ENCODE results near the gene HHAT. TPM values are rescaled to one million over a fixed set of nuclear protein-coding genes. Genes with fewer than 3 reads are reported as not detected.

Gene HHAT
- total RNA-seq, 2 donors from 2014 or later, result 4.5 to 4.6 TPM

GRCh38 chr1:210500831-210501230 is 172.1 kb downstream of the HHAT start:
- Histone ChIP-seq H3K27ac (no peak overlapping the region), H3K36me3 (no peaks in the 10 kb centered on the region), H3K4me3 (no peak overlapping the region), H3K4me1 (ENCODE audit: control insufficient read depth in 1 of 2, low read depth in 2 of 2) (no peaks in the 10 kb centered on the region), H3K9me3 (no peaks in the 10 kb centered on the region), H3K27me3 (replicated peaks; ENCODE audit: insufficient read depth) (no peaks in the 10 kb centered on the region)
- no peak for DNase-seq (ENCODE audit: low spot score)
- TF ChIP-seq CTCF (IDR thresholded peaks at IDR 0.05), result no peak
- no peak for ATAC-seq (ENCODE audit: insufficient number of reproducible peaks, low FRiP score, low read depth)

GRCh38 chr1:210504286-210504685 is 175.6 kb downstream of the HHAT start:
- ATAC-seq (ENCODE audit: insufficient number of reproducible peaks, low FRiP score, low read depth), result no peak
- DNase-seq (ENCODE audit: low spot score), result no peak
- Histone ChIP-seq H3K27me3 (replicated peaks; ENCODE audit: insufficient read depth) (no peaks in the 10 kb centered on the region), H3K9me3 (no peaks in the 10 kb centered on the region), H3K27ac (no peak overlapping the region), H3K4me3 (no peak overlapping the region), H3K36me3 (no peaks in the 10 kb centered on the region), H3K4me1 (ENCODE audit: control insufficient read depth in 1 of 2, low read depth in 2 of 2) (no peaks in the 10 kb centered on the region)
- TF ChIP-seq CTCF (IDR thresholded peaks at IDR 0.05), result no peak

- no peak for ATAC-seq (ENCODE audit: insufficient number of reproducible peaks, low FRiP score, low read depth)
Measured at GRCh38 chr1:210505601-210506496, 177.1 kb downstream of the HHAT start.

GRCh38 chr1:210506689-210507088 is 178.0 kb downstream of the HHAT start:
- ATAC-seq (ENCODE audit: insufficient number of reproducible peaks, low FRiP score, low read depth) (no peak), DNase-seq (ENCODE audit: low spot score) (no peak)
- Histone ChIP-seq H3K4me3 (no peak overlapping the region), H3K4me1 (ENCODE audit: control insufficient read depth in 1 of 2, low read depth in 2 of 2) (no peaks in the 10 kb centered on the region), H3K27me3 (replicated peaks; ENCODE audit: insufficient read depth) (no peaks in the 10 kb centered on the region), H3K27ac (no peak overlapping the region), H3K36me3 (no peaks in the 10 kb centered on the region), H3K9me3 (no peaks in the 10 kb centered on the region)
- TF ChIP-seq CTCF (IDR thresholded peaks at IDR 0.05), result no peak

More at GRCh38 chr1:210505601-210506496, 177.1 kb downstream of the HHAT start:
- Histone ChIP-seq H3K27ac (no peak overlapping the region), H3K4me3 (no peak overlapping the region), H3K27me3 (replicated peaks; ENCODE audit: insufficient read depth) (no peaks in the 10 kb centered on the region), H3K4me1 (ENCODE audit: control insufficient read depth in 1 of 2, low read depth in 2 of 2) (no peaks in the 10 kb centered on the region), H3K36me3 (no peaks in the 10 kb centered on the region), H3K9me3 (no peaks in the 10 kb centered on the region)
- no peak for TF ChIP-seq CTCF (IDR thresholded peaks at IDR 0.05)
- no peak for DNase-seq (ENCODE audit: low spot score)

GRCh38 chr1:210516092-210516656 is 187.5 kb downstream of the HHAT start:
- no peak overlapping the region for H3K27ac ChIP-seq
- no peaks in the 10 kb centered on the region for H3K9me3 ChIP-seq
- no peak overlapping the region for H3K4me3 ChIP-seq
- TF ChIP-seq CTCF (IDR thresholded peaks at IDR 0.05), result no peak
- no peak for DNase-seq (ENCODE audit: low spot score)
- H3K27me3 ChIP-seq (replicated peaks; ENCODE audit: insufficient read depth), result no peaks in the 10 kb centered on the region
- H3K4me1 ChIP-seq (ENCODE audit: control insufficient read depth in 1 of 2, low read depth in 2 of 2), result no peaks in the 10 kb centered on the region
- ATAC-seq (ENCODE audit: insufficient number of reproducible peaks, low FRiP score, low read depth), result no peak
- H3K36me3 ChIP-seq, result no peaks in the 10 kb centered on the region

Measured in thoracic aorta (tissue), 2 donors.